Measurements from ENCODE around the gene SLC35G3. TPM values are rescaled to one million over a fixed set of nuclear protein-coding genes. Genes with fewer than 3 reads are reported as not detected.

Gene SLC35G3
- total RNA-seq, 1 experiment from 2014 or later: not detected

GRCh38 chr17:35236821-35237220 lies 42.6 kb upstream of the SLC35G3 start:
- Histone ChIP-seq H3K4ac (ENCODE audit: low read depth, low read length) (no peak overlapping the region), H3K9me3 (ENCODE audit: control insufficient read depth, low read depth, low read length) (no peaks in the 10 kb centered on the region), H3K23me2 (ENCODE audit: insufficient read length, low read depth, low read length, poor library complexity, severe bottlenecking) (no peaks in the 10 kb centered on the region), H3K23ac (ENCODE audit: insufficient read length, low read depth, low read length) (no peak overlapping the region), H3K18ac (ENCODE audit: insufficient read length, low read depth, low read length) (no peak overlapping the region), H4K91ac (ENCODE audit: insufficient read length, low read depth, low read length) (no peak overlapping the region), H3K56ac (ENCODE audit: insufficient read length, low read depth, low read length) (no peak overlapping the region), H3K9ac (ENCODE audit: extremely low read depth, insufficient read length, low read length) (no peak overlapping the region), H2BK5ac (ENCODE audit: insufficient read length, low read length) (no peak overlapping the region), H2BK20ac (ENCODE audit: low read depth, low read length, poor library complexity, severe bottlenecking) (no peak overlapping the region), H3K14ac (ENCODE audit: insufficient read depth, low read length) (no peak overlapping the region), H3T11ph (ENCODE audit: low read length) (no peak overlapping the region), H2BK15ac (ENCODE audit: low read depth, low read length) (no peak overlapping the region), H4K8ac (replicated peaks; ENCODE audit: insufficient read length, low read depth, low read length) (no peak overlapping the region), H3K4me2 (ENCODE audit: insufficient read depth, insufficient read length, low read length) (no peak overlapping the region), H2AK5ac (ENCODE audit: insufficient read length, low read length) (no peak overlapping the region), H3K79me1 (ENCODE audit: insufficient read depth, low read depth, low read length, poor library complexity, severe bottlenecking) (no peaks in the 10 kb centered on the region), H3K79me2 (ENCODE audit: insufficient read depth, low read length) (no peaks in the 10 kb centered on the region), H4K5ac (ENCODE audit: insufficient read length, low read depth, low read length) (no peak overlapping the region), H2AFZ (ENCODE audit: low read length) (no peak overlapping the region), H4K20me1 (ENCODE audit: control insufficient read depth, insufficient read depth, insufficient read length) (no peaks in the 10 kb centered on the region), H2BK12ac (ENCODE audit: insufficient read length, low read depth, low read length) (no peak overlapping the region), H3K27me3 (ENCODE audit: insufficient read depth, low read length) (no peaks in the 10 kb centered on the region), H3K4me1 (ENCODE audit: insufficient read depth, low read length) (no peaks in the 10 kb centered on the region), H3K27ac (ENCODE audit: insufficient read length, low read depth, low read length) (no peak overlapping the region), H2BK120ac (ENCODE audit: low read depth, low read length, poor library complexity, severe bottlenecking) (no peak overlapping the region)
- Mint-ChIP-seq H3K27me3 (ENCODE audit: low read depth) (peaks cover 23% of the 10 kb centered on the region), H3K36me3 (ENCODE audit: insufficient read depth in 1 of 3, low read depth in 3 of 3) (peaks cover 0 to 2% (median 0%) of the 10 kb centered on the region in 3 experiments; a peak in 1 of 7 replicates), H3K9me3 (peaks cover 0 to 7% of the 10 kb centered on the region in 2 experiments; a peak in 2 of 5 replicates), H3K4me3 (no peak overlapping the region), H3K27ac (no peak overlapping the region), H3K4me1 (peaks cover 3% of the 10 kb centered on the region in 2 experiments; a peak in 3 of 4 replicates)
- no peak for TF ChIP-seq CTCF (conservative IDR thresholded peaks at IDR 0.05)
- WGBS (ENCODE audit: extremely low coverage, insufficient read length, low lambda C conversion rate): no CpG with 5 or more reads among the region's 5 CpGs
- DNase-seq: no peak

Measured in H9 (cell line).